K562 (cell line): ENCODE measurements around the gene HOXB1. TPM values are rescaled to one million over a fixed set of nuclear protein-coding genes. Genes with fewer than 3 reads are reported as not detected.

Experiments used
- ATF3 ChIP-seq, 2 experiments: fragments of 450-650 bp in 1 of 2; sonication (generic) in 1 of 2; formaldehyde crosslinking in 1 of 2; IDR thresholded peaks in 1 of 2; conservative IDR thresholded peaks in 1 of 2; 2 replicates each; pipeline versions ENCODE4 v1.6.1 to v1.8.1; 2016 to 2023; ENCODE audit warnings: mild to moderate bottlenecking in 2 of 2, moderate library complexity in 2 of 2, inconsistent platforms in 1 of 2, missing genetic modification reagents in 1 of 2
- CXXC5 ChIP-seq: fragments of 250-450 bp; sonication (Bioruptor Pico); IDR thresholded peaks from 2 replicates; pipeline ENCODE4 v1.8.0; 2022; ENCODE audit warnings: inconsistent platforms, mild to moderate bottlenecking, moderate library complexity
- ETV6 ChIP-seq, 3 experiments: fragments of 150-350 bp in 1 of 3; sonication (generic) in 1 of 3; formaldehyde crosslinking in 1 of 3; IDR thresholded peaks; 2 replicates each; pipeline versions ENCODE4 v1.6.1 to v1.8.0; 2014 to 2022; ENCODE audit warnings: borderline replicate concordance in 2 of 3, low read depth in 2 of 3, antibody characterized with exemption in 1 of 3, low read length in 1 of 3, mild to moderate bottlenecking in 1 of 3, missing genetic modification reagents in 1 of 3
- PHTF2 ChIP-seq: fragments of 250-450 bp; sonication (Bioruptor Pico); IDR thresholded peaks from 2 replicates; pipeline ENCODE4 v1.5.0; 2021; ENCODE audit warnings: mild to moderate bottlenecking
- POLR2B ChIP-seq: fragments of 450-650 bp; IDR thresholded peaks from 2 replicates; pipeline ENCODE4 v1.6.1; 2018; ENCODE audit warnings: low read depth; ENCODE audit not compliant: partially characterized antibody
- SPI1 ChIP-seq: IDR thresholded peaks from 2 replicates; pipeline ENCODE4 v1.6.1; 2011; ENCODE audit warnings: low read depth, low read length, control low read depth, borderline replicate concordance
- TEAD1 ChIP-seq, 2 experiments: fragments of 450-650 bp in 1 of 2; sonication (generic) in 1 of 2; formaldehyde crosslinking; IDR thresholded peaks; 2 replicates each; pipeline versions ENCODE4 v1.4.0 to v1.8.0; 2020 to 2022; ENCODE audit warnings: mild to moderate bottlenecking in 2 of 2, missing genetic modification reagents in 1 of 2
- ZBTB2 ChIP-seq: fragments of 450-650 bp; IDR thresholded peaks from 2 replicates; pipeline ENCODE4 v1.6.1; 2016; ENCODE audit warnings: antibody characterized with exemption
- ZNF445 ChIP-seq: fragments of 250-450 bp; sonication (Bioruptor Pico); IDR thresholded peaks from 2 replicates; pipeline ENCODE4 v1.4.0; 2020; ENCODE audit warnings: low read depth, mild to moderate bottlenecking, moderate library complexity
- ZNF639 ChIP-seq, 2 experiments: fragments of 200-800 bp in 1 of 2; sonication (Bioruptor generic) in 1 of 2; sonication (generic) in 1 of 2; formaldehyde crosslinking in 1 of 2; IDR thresholded peaks in 1 of 2; conservative IDR thresholded peaks in 1 of 2; 2 replicates each; pipeline versions ENCODE4 v1.5.0 to v1.6.1; 2016 to 2020; ENCODE audit warnings: missing compliant biosample characterization in 1 of 2, missing genetic modification characterization in 1 of 2, missing genetic modification reagents in 1 of 2
- polyA plus RNA-seq, 8 experiments: library from polyadenylated mRNA; depleted of rRNA in 4 of 8; stranded (reverse) in 5 of 8; unstranded in 3 of 8; fragments of >200 nt; fragmentation: Nextera tagmentation in 2 of 8; fragmentation: Illumina TruSeq in 1 of 8; extraction: Ambion mirVana in 2 of 8; extraction: Trizol in 1 of 8; gene quantifications; 2 replicates each; pipeline versions ENCODE4 v1.2.1 to v1.2.3, GENCODE V29; 2011 to 2014; ENCODE audit warnings: inconsistent platforms in 1 of 8, missing spikeins in 1 of 8
- total RNA-seq, 7 experiments: library from RNA; depleted of rRNA in 6 of 7; stranded (reverse); fragments of >200 nt in 6 of 7; fragmentation: Illumina TruSeq in 2 of 7; extraction: Trizol in 2 of 7; gene quantifications; 2 replicates each; pipeline versions ENCODE4 v1.2.1 to v1.2.3, GENCODE V29; 2011 to 2021; ENCODE audit warnings: low replicate concordance in 1 of 7

HOXB1 gene
- total and polyA plus RNA-seq, 9 of the 15 experiments (the other 6 are each of a cell fraction or from before 2014, with no cell fraction given), result 0.04 TPM; not detected in 8

GRCh38 chr17:48483471-48484131 is 47.2 kb downstream of the HOXB1 start (continued):
- TF ChIP-seq ZNF639 (CRISPR knock-in tag; conservative IDR thresholded peaks at IDR 0.05 in 1 of 2, IDR thresholded peaks at IDR 0.05 in 1 of 2), result peak in 1 of 2 experiments; percentile 45; a peak in 1 of 4 replicates
- TF ChIP-seq ATF3 (IDR thresholded peaks at IDR 0.05), result peak; percentile 57
- no peak for TF ChIP-seq ATF3 (CRISPR knock-in tag; conservative IDR thresholded peaks at IDR 0.05)
- 0 out of 2 replicates have a peak, but pooled peaks have one; percentile 38 for TF ChIP-seq CXXC5 (CRISPR knock-in tag)
- no peak for TF ChIP-seq ZNF445 (CRISPR knock-in tag)
- TF ChIP-seq SPI1, result peak; percentile 55; the same call in 1 of the 2 replicates
- TF ChIP-seq POLR2B, result no peak
- TF ChIP-seq ETV6 (IDR thresholded peaks at IDR 0.05; ENCODE audit: borderline replicate concordance in 1 of 2, low read depth in 2 of 2, low read length in 1 of 2), result 0 out of 4 replicates have a peak, but pooled peaks of 1 of the 2 experiments have one; percentile 31
- TF ChIP-seq ETV6 (CRISPR knock-in tag; IDR thresholded peaks at IDR 0.05; ENCODE audit: borderline replicate concordance), result no peak
- no peak for TF ChIP-seq ZBTB2
- TF ChIP-seq PHTF2 (CRISPR knock-in tag), result no peak
- peak; percentile 43 to 85; a peak in 1 of 4 replicates for TF ChIP-seq TEAD1 (CRISPR knock-in tag; IDR thresholded peaks at IDR 0.05)
- TF ChIP-seq, all 486 proteins: peak for 31
